HepG2 (cell line): ENCODE data around the gene KRTAP10-2. TPM values are rescaled to one million over a fixed set of nuclear protein-coding genes. Genes with fewer than 3 reads are reported as not detected.
A peak's percentile ranks its signal among the peaks of the same experiment; 100 is the strongest.

Source experiments
- ATAC-seq: fragments of 200-7000 bp; cut with Tn5 transposase; 3 replicates; pipeline ENCODE4 v1.9.1; 2020; ENCODE audit warnings: mild to moderate bottlenecking, moderate library complexity
- BruUV-seq: library from RNA; stranded (reverse); fragments of 400-500 nt; replicated peaks from 2 replicates; lab custom pipeline; 2021; lab: Mats Ljungman, UMichigan
- CTCF ChIA-PET: fragments of 300-600 bp; formaldehyde crosslinking; extraction: SDS; loops from one replicate; lab custom pipeline; 2021; ENCODE audit warnings: low total read pairs, inconsistent platforms, low intra/inter-chr PET ratio; lab: Yijun Ruan, JAX
- POLR2A ChIA-PET: fragments of 350-600 bp; sonication (Branson Sonifier 250); formaldehyde crosslinking; loops from one replicate; lab custom pipeline; 2020; ENCODE audit warnings: antibody characterized with exemption, inconsistent platforms; lab: Yijun Ruan, JAX
- DNase-seq: peaks from one replicate; pipeline ENCODE4 v3.0.0-alpha.2; 2015; ENCODE audit warnings: low spot score
- FAIRE-seq: peaks from 3 replicates; lab custom pipeline; 2011; peaks lifted over from hg19 to GRCh38; lab: Jason Lieb, UNC
- H2AFZ ChIP-seq: one replicate; pipeline ENCODE4 v1.6.1; 2011; ENCODE audit warnings: low read length, inconsistent platforms
- H3K27ac ChIP-seq: fragments of 300-600 bp; 3 replicates; pipeline ENCODE4 v1.8.0; 2011; ENCODE audit warnings: mixed run types, mild to moderate bottlenecking, mixed read lengths, low read length, inconsistent platforms; ENCODE audit not compliant: insufficient read depth; ENCODE audit errors: extremely low read length
- H3K27me3 ChIP-seq, 2 experiments: fragments of 200-600 bp in 1 of 2; 2 replicates in 1 of 2; 3 replicates in 1 of 2; pipeline versions ENCODE4 v1.6.0 to v1.8.0; 2011; ENCODE audit warnings: low read length in 2 of 2, mild to moderate bottlenecking in 2 of 2, moderate library complexity in 2 of 2, inconsistent platforms in 1 of 2; ENCODE audit not compliant: insufficient read depth in 2 of 2, control insufficient read depth in 1 of 2
- H3K36me3 ChIP-seq, 2 experiments: fragments of 200-600 bp in 1 of 2; replicated peaks in 1 of 2; 2 replicates in 1 of 2; 3 replicates in 1 of 2; pipeline versions ENCODE4 v1.5.1 to v1.8.0; 2011; ENCODE audit warnings: low read length in 2 of 2, inconsistent platforms in 1 of 2; ENCODE audit not compliant: insufficient read depth in 2 of 2, control insufficient read depth in 1 of 2
- H3K4me1 ChIP-seq: 2 replicates; pipeline ENCODE4 v1.5.1; 2012; ENCODE audit warnings: low read length, inconsistent platforms; ENCODE audit not compliant: insufficient read depth
- H3K4me2 ChIP-seq: 2 replicates; pipeline ENCODE4 v1.6.0; 2011; ENCODE audit warnings: low read depth, low read length, inconsistent platforms
- H3K4me3 ChIP-seq, 3 experiments: fragments of 200-600 bp in 1 of 3; sonication (generic), shearing (Covaris generic) in 1 of 3; replicated peaks in 1 of 3; 2 replicates each; pipeline ENCODE4 v1.5.1; 2011 to 2016; ENCODE audit warnings: low read length in 3 of 3, inconsistent platforms in 2 of 3, low read depth in 2 of 3, mild to moderate bottlenecking in 2 of 3, control low read depth in 1 of 3, mixed read lengths in 1 of 3; ENCODE audit not compliant: insufficient read depth in 1 of 3
- H3K79me2 ChIP-seq: one replicate; pipeline ENCODE4 v1.6.1; 2011; ENCODE audit warnings: low read length, inconsistent platforms; ENCODE audit not compliant: insufficient read depth
- H3K9ac ChIP-seq: 2 replicates; pipeline ENCODE4 v1.6.0; 2011; ENCODE audit warnings: mild to moderate bottlenecking, low read depth, low read length, inconsistent platforms; ENCODE audit not compliant: insufficient read depth
- H3K9me3 ChIP-seq: 2 replicates; pipeline ENCODE4 v1.5.1; 2012; ENCODE audit warnings: mild to moderate bottlenecking, low read length
- H4K20me1 ChIP-seq: 2 replicates; pipeline ENCODE4 v1.6.0; 2011; ENCODE audit warnings: inconsistent platforms, mild to moderate bottlenecking, low read length, moderate library complexity; ENCODE audit not compliant: insufficient read depth
- ASH2L ChIP-seq: fragments of 300-600, 200-600 bp; sonication (generic); IDR thresholded peaks from 2 replicates; pipeline ENCODE4 v1.7.0; 2017; ENCODE audit warnings: low read depth, mild to moderate bottlenecking, moderate library complexity, mixed read lengths, low read length; ENCODE audit not compliant: insufficient read length
- NRL ChIP-seq: sonication (generic); formaldehyde crosslinking; IDR thresholded peaks from 2 replicates; pipeline ENCODE4 v1.5.0; 2020; ENCODE audit warnings: missing genetic modification reagents, mild to moderate bottlenecking, moderate library complexity, borderline replicate concordance
- ZBTB1 ChIP-seq: sonication (generic); formaldehyde crosslinking; IDR thresholded peaks from 2 replicates; pipeline ENCODE4 v1.4.0; 2020; ENCODE audit warnings: missing genetic modification reagents, borderline replicate concordance
- ZMYM2 ChIP-seq: sonication (generic); formaldehyde crosslinking; IDR thresholded peaks from 2 replicates; pipeline ENCODE4 v1.8.0; 2022; ENCODE audit warnings: mild to moderate bottlenecking, missing genetic modification reagents
- ZNF335 ChIP-seq: sonication (generic); formaldehyde crosslinking; IDR thresholded peaks from 2 replicates; pipeline ENCODE4 v1.4.0; 2020; ENCODE audit warnings: missing genetic modification reagents
- ZNF724P ChIP-seq: sonication (generic); formaldehyde crosslinking; IDR thresholded peaks from 2 replicates; pipeline ENCODE4 v1.8.0; 2022; ENCODE audit warnings: missing genetic modification reagents, borderline replicate concordance
- ZNF772 ChIP-seq: sonication (generic); formaldehyde crosslinking; IDR thresholded peaks from 2 replicates; pipeline ENCODE4 v1.5.0; 2020; ENCODE audit warnings: mild to moderate bottlenecking, missing genetic modification reagents
- ZNF891 ChIP-seq: sonication (generic); formaldehyde crosslinking; IDR thresholded peaks from 2 replicates; pipeline ENCODE4 v1.5.0; 2020; ENCODE audit warnings: mild to moderate bottlenecking, missing genetic modification reagents
- WGBS: methylation state at CpG from one replicate; pipeline ENCODE4 v1.1.6; 2017; ENCODE audit warnings: low lambda C conversion rate; 5-methylcytosine and 5-hydroxymethylcytosine counted together
- in situ Hi-C: cut with HindIII; loops from 2 replicates; pipeline ENCODE4 v1.10.0; 2017; ENCODE audit warnings: low pct_unique_long_range_greater_than_20kb; ENCODE audit not compliant: extremely low pct_ligation_motif_present
- intact Hi-C: fragments of 100-400 bp; cut with micrococcal nuclease; formaldehyde crosslinking; loops from one replicate; pipeline ENCODE4 v1.10.0; 2022; ENCODE audit not compliant: unreplicated experiment
- polyA plus RNA-seq, 8 experiments: library from polyadenylated mRNA; depleted of rRNA in 3 of 8; stranded (reverse) in 7 of 8; unstranded in 1 of 8; fragments of >200 nt; fragmentation: Illumina TruSeq in 4 of 8; extraction: Trizol in 4 of 8; gene quantifications; 2 replicates each; pipeline versions ENCODE4 v1.2.1 to v1.2.3, GENCODE V29; 2011 to 2016; ENCODE audit warnings: low read depth in 4 of 8, missing spikeins in 1 of 8, mixed read lengths in 1 of 8; ENCODE audit not compliant: insufficient read depth in 1 of 8
- total RNA-seq, 5 experiments: library from RNA; depleted of rRNA; stranded (reverse); fragments of >200 nt; fragmentation: Illumina TruSeq; extraction: Trizol; gene quantifications; 2 replicates each; pipeline ENCODE4 v1.2.3, GENCODE V29; 2016; ENCODE audit warnings: low read depth in 1 of 5
- TF ChIP-seq, protein P1 (sequence below): sonication (generic); formaldehyde crosslinking; conservative IDR thresholded peaks from 2 replicates; pipeline ENCODE4 v1.4.0; 2020; ENCODE audit warnings: missing genetic modification reagents
- TF ChIP-seq, protein P2 (sequence below), 2 experiments: sonication (generic) in 1 of 2; formaldehyde crosslinking in 1 of 2; IDR thresholded peaks; 2 replicates each; pipeline versions ENCODE4 v1.6.1 to v1.9.0; 2014 to 2022; ENCODE audit warnings: antibody characterized with exemption in 1 of 2, borderline replicate concordance in 1 of 2, inconsistent platforms in 1 of 2, low read depth in 1 of 2, missing genetic modification reagents in 1 of 2
- TF ChIP-seq, protein P3 (sequence below): fragments of 450-650 bp; IDR thresholded peaks from 2 replicates; pipeline ENCODE4 v1.6.1; 2017

KRTAP10-2 gene
- total and polyA plus RNA-seq, 2 of the 13 experiments (the other 11 are each of a cell fraction or from before 2014, with no cell fraction given), result not detected

DNA sequence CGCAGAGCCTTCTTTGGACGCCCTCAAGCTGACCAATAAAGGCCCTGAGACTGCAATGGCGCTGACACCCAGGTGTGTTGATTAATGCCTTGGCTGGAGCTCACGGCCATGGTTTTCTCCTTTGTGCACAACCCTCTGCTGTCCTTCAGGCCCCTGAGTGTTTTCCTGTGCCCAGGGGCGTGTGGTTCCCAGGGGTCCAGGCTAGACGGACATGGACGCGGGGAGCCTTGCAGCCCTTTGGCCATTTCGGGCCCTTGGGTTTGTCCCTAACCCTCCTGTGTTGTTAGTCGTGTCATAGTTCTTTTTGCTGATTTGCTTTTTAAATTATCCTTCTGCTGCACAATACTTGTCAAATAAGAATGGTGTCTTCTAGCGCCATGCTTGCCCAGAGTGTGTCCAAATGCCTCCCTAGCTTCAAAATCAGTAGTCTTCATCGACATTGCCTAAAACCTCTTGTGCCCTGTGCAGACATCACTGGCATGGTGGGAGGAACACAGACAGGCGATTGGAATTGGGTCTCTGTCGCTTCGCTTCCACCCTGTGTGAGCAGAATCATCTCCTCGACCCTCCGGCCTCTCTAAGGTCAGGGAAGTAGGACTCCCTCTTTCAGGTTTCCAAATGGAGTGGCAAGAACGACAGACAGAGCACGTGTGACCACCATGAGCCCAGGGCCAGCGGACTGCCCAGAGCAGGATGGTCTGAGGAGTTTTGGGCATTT, 24.2 kb upstream of the KRTAP10-2 start (continued):
- TF ChIP-seq, protein P1, sequence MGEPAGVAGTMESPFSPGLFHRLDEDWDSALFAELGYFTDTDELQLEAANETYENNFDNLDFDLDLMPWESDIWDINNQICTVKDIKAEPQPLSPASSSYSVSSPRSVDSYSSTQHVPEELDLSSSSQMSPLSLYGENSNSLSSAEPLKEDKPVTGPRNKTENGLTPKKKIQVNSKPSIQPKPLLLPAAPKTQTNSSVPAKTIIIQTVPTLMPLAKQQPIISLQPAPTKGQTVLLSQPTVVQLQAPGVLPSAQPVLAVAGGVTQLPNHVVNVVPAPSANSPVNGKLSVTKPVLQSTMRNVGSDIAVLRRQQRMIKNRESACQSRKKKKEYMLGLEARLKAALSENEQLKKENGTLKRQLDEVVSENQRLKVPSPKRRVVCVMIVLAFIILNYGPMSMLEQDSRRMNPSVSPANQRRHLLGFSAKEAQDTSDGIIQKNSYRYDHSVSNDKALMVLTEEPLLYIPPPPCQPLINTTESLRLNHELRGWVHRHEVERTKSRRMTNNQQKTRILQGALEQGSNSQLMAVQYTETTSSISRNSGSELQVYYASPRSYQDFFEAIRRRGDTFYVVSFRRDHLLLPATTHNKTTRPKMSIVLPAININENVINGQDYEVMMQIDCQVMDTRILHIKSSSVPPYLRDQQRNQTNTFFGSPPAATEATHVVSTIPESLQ (CRISPR knock-in tag), result no peak
- TF ChIP-seq ASH2L (no peak), ZNF891 (CRISPR knock-in tag) (no peak), ZNF335 (no peak), ZBTB1 (CRISPR knock-in tag) (no peak), NRL (no peak), ZNF724P (0 out of 2 replicates have a peak, but pooled peaks have one; percentile 8)
- TF ChIP-seq, all 625 proteins: peak for 6

- Histone ChIP-seq H3K9ac (no peak overlapping the region), H2AFZ (no peak overlapping the region), H3K27ac (peak overlapping the region; percentile 32), H3K4me2 (peak overlapping the region; percentile 75), H3K4me3 (peak overlapping the region; percentile 9 to 59 (median 21); a peak in 1 of 6 replicates), H3K36me3 (no peaks in the 10 kb centered on the region), H4K20me1 (no peaks in the 10 kb centered on the region), H3K4me1 (peaks cover 32% of the 10 kb centered on the region), H3K27me3 (no peaks in the 10 kb centered on the region), H3K79me2 (no peaks in the 10 kb centered on the region), H3K9me3 (peaks cover 14% of the 10 kb centered on the region)
- DNase-seq, result peak; percentile 86
- in situ Hi-C loops (no loop called here), intact Hi-C loops (no loop called here)
- BruUV-seq, result no TSS peak
- FAIRE-seq, result peak; percentile 49
- WGBS, result 4% methylated on average over 13 of the region's 21 CpGs
- ChIA-PET POLR2A (no interaction called here), CTCF (interaction anchor here (0.7 kb wide), 1 partner anchor 11 kb away, joined by 3 read pairs; no protein-coding TSS in a partner anchor)
- peak; percentile 94 for ATAC-seq
- TF ChIP-seq, protein P2, sequence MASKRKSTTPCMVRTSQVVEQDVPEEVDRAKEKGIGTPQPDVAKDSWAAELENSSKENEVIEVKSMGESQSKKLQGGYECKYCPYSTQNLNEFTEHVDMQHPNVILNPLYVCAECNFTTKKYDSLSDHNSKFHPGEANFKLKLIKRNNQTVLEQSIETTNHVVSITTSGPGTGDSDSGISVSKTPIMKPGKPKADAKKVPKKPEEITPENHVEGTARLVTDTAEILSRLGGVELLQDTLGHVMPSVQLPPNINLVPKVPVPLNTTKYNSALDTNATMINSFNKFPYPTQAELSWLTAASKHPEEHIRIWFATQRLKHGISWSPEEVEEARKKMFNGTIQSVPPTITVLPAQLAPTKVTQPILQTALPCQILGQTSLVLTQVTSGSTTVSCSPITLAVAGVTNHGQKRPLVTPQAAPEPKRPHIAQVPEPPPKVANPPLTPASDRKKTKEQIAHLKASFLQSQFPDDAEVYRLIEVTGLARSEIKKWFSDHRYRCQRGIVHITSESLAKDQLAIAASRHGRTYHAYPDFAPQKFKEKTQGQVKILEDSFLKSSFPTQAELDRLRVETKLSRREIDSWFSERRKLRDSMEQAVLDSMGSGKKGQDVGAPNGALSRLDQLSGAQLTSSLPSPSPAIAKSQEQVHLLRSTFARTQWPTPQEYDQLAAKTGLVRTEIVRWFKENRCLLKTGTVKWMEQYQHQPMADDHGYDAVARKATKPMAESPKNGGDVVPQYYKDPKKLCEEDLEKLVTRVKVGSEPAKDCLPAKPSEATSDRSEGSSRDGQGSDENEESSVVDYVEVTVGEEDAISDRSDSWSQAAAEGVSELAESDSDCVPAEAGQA (IDR thresholded peaks at IDR 0.05; ENCODE audit: low read depth), result 0 out of 2 replicates have a peak, but pooled peaks have one; percentile 15
- TF ChIP-seq, protein P2 (CRISPR knock-in tag; IDR thresholded peaks at IDR 0.05; ENCODE audit: borderline replicate concordance), result no peak
- TF ChIP-seq, protein P3, sequence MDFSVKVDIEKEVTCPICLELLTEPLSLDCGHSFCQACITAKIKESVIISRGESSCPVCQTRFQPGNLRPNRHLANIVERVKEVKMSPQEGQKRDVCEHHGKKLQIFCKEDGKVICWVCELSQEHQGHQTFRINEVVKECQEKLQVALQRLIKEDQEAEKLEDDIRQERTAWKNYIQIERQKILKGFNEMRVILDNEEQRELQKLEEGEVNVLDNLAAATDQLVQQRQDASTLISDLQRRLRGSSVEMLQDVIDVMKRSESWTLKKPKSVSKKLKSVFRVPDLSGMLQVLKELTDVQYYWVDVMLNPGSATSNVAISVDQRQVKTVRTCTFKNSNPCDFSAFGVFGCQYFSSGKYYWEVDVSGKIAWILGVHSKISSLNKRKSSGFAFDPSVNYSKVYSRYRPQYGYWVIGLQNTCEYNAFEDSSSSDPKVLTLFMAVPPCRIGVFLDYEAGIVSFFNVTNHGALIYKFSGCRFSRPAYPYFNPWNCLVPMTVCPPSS, result no peak
- peak; percentile 80; the same call in 1 of the 2 replicates for TF ChIP-seq ZNF772
- no peak for TF ChIP-seq ZMYM2
These were observed 23.4 kb upstream of the KRTAP10-2 start for GRCh38 chr21:44574457-44575306.
